HepG2 (cell line): Measurements from ENCODE around the gene NAB2. TPM values are rescaled to one million over a fixed set of nuclear protein-coding genes. Genes with fewer than 3 reads are reported as not detected.

Source experiments
- CREB1 ChIP-seq, 2 experiments: fragments of 450-650 bp in 1 of 2; IDR thresholded peaks; 2 replicates each; pipeline ENCODE4 v1.6.1; 2016 to 2017; ENCODE audit warnings: control low read depth in 1 of 2, mild to moderate bottlenecking in 1 of 2, missing compliant biosample characterization in 1 of 2, missing genetic modification characterization in 1 of 2
- DMAP1 ChIP-seq: IDR thresholded peaks from 2 replicates; pipeline ENCODE4 v1.6.1; 2016
- NFRKB ChIP-seq: fragments of 450-650 bp; IDR thresholded peaks from 2 replicates; pipeline ENCODE4 v1.6.1; 2017
- TBP ChIP-seq: sonication (generic); formaldehyde crosslinking; IDR thresholded peaks from 2 replicates; pipeline ENCODE4 v1.5.0; 2020; ENCODE audit warnings: missing genetic modification reagents
- ZFY ChIP-seq: sonication (generic); formaldehyde crosslinking; IDR thresholded peaks from 2 replicates; pipeline ENCODE4 v1.4.0; 2020; ENCODE audit warnings: missing genetic modification reagents
- ZNF274 ChIP-seq: sonication (generic); formaldehyde crosslinking; IDR thresholded peaks from 2 replicates; pipeline ENCODE4 v1.5.1; 2020; ENCODE audit warnings: mild to moderate bottlenecking, missing genetic modification reagents
- ZNF296 ChIP-seq: sonication (generic); formaldehyde crosslinking; conservative IDR thresholded peaks from 2 replicates; pipeline ENCODE4 v1.5.0; 2020; ENCODE audit warnings: mild to moderate bottlenecking, missing genetic modification reagents
- ZNF333 ChIP-seq: sonication (generic); formaldehyde crosslinking; IDR thresholded peaks from 2 replicates; pipeline ENCODE4 v1.4.0; 2020; ENCODE audit warnings: mild to moderate bottlenecking, missing genetic modification reagents, borderline replicate concordance
- ZNF878 ChIP-seq: sonication (generic); formaldehyde crosslinking; IDR thresholded peaks from 2 replicates; pipeline ENCODE4 v1.8.1; 2023; ENCODE audit warnings: mild to moderate bottlenecking, missing genetic modification reagents, moderate library complexity
- polyA plus RNA-seq, 8 experiments: library from polyadenylated mRNA; depleted of rRNA in 3 of 8; stranded (reverse) in 7 of 8; unstranded in 1 of 8; fragments of >200 nt; fragmentation: Illumina TruSeq in 4 of 8; extraction: Trizol in 4 of 8; gene quantifications; 2 replicates each; pipeline versions ENCODE4 v1.2.1 to v1.2.3, GENCODE V29; 2011 to 2016; ENCODE audit warnings: low read depth in 4 of 8, missing spikeins in 1 of 8, mixed read lengths in 1 of 8; ENCODE audit not compliant: insufficient read depth in 1 of 8
- total RNA-seq, 5 experiments: library from RNA; depleted of rRNA; stranded (reverse); fragments of >200 nt; fragmentation: Illumina TruSeq; extraction: Trizol; gene quantifications; 2 replicates each; pipeline ENCODE4 v1.2.3, GENCODE V29; 2016; ENCODE audit warnings: low read depth in 1 of 5
- TF ChIP-seq, protein P1 (sequence below): sonication (generic); formaldehyde crosslinking; IDR thresholded peaks from 2 replicates; pipeline ENCODE4 v1.8.1; 2023; ENCODE audit warnings: mild to moderate bottlenecking, inconsistent platforms, moderate library complexity, missing genetic modification reagents, borderline replicate concordance
- TF ChIP-seq, protein P2 (sequence below): sonication (generic); formaldehyde crosslinking; IDR thresholded peaks from 2 replicates; pipeline ENCODE4; 2020; ENCODE audit warnings: missing genetic modification reagents, mild to moderate bottlenecking, borderline replicate concordance
- TF ChIP-seq, protein P3 (sequence below): sonication (generic); formaldehyde crosslinking; IDR thresholded peaks from 2 replicates; pipeline ENCODE4 v1.4.0; 2020; ENCODE audit warnings: missing genetic modification reagents, borderline replicate concordance
- TF ChIP-seq, protein P4 (sequence below), 2 experiments: sonication (generic) in 1 of 2; formaldehyde crosslinking in 1 of 2; IDR thresholded peaks; 2 replicates each; pipeline versions ENCODE4 v1.6.1 to v1.9.0; 2014 to 2022; ENCODE audit warnings: antibody characterized with exemption in 1 of 2, borderline replicate concordance in 1 of 2, inconsistent platforms in 1 of 2, low read depth in 1 of 2, missing genetic modification reagents in 1 of 2

NAB2 gene
- total and polyA plus RNA-seq, 2 of the 13 experiments (the other 11 are each of a cell fraction or from before 2014, with no cell fraction given) = 11.7 to 12.9 TPM

DNA sequence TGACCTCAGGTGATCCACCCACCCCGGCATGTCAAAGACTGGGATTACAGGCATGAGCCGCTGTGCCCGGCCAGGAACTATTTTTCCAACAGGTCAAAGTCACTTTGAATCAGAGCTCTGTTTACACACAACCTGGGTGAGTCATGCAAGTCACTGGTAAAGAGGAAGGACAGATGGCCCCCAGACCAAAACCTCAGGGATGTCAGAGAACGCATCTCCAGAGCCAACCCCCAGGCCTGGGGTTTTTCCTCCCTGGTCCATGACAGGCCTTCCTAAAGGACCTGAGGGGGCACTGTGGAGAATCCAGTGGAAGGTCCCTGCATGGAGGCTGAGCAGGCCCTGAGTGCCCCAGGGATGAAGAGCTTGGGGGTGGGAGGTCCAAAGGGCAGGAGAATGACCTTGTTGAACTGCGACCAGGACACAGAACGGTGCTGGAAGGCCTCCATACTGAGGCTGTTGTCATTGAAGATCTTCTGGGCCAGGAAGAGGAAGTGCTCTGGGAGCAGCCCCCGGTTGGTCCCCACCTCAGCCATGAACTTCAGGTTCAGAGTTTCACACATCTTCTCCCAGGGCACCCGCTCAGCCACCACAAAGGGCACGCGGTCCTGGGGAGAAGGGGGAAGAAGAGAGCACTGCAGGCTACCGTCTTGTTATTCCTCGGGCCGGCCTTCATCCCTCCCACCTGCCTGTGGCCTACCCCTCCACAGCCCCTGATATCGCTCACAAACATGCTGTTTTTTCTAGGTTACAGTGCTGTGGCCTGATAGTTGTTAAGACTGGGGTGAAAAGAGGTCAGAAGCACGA, 13.2 kb downstream of the NAB2 start (continued):
- TF ChIP-seq, protein P1, sequence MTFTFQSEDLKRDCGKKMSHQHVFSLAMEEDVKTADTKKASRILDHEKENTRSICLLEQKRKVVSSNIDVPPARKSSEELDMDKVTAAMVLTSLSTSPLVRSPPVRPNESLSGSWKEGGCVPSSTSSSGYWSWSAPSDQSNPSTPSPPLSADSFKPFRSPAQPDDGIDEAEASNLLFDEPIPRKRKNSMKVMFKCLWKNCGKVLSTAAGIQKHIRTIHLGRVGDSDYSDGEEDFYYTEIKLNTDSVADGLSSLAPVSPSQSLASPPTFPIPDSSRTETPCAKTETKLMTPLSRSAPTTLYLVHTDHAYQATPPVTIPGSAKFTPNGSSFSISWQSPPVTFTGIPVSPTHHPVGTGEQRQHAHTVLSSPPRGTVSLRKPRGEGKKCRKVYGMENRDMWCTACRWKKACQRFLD (CRISPR knock-in tag) = peak; percentile 31; the same call in 1 of the 2 replicates
- TF ChIP-seq ZNF878 (CRISPR knock-in tag) (peak; percentile 88), CREB1 (IDR thresholded peaks at IDR 0.05) (no peak; the same call in 1 of the 2 replicates), CREB1 (CRISPR knock-in tag; IDR thresholded peaks at IDR 0.05) (peak; percentile 71), ZNF274 (no peak; the same call in 1 of the 2 replicates), TBP (CRISPR knock-in tag) (no peak), DMAP1 (CRISPR knock-in tag) (peak; percentile 49; the same call in 1 of the 2 replicates), ZNF333 (CRISPR knock-in tag) (no peak), NFRKB (no peak), ZFY (CRISPR knock-in tag) (peak; percentile 81), ZNF296 (CRISPR knock-in tag) (no peak)
- TF ChIP-seq, protein P2, sequence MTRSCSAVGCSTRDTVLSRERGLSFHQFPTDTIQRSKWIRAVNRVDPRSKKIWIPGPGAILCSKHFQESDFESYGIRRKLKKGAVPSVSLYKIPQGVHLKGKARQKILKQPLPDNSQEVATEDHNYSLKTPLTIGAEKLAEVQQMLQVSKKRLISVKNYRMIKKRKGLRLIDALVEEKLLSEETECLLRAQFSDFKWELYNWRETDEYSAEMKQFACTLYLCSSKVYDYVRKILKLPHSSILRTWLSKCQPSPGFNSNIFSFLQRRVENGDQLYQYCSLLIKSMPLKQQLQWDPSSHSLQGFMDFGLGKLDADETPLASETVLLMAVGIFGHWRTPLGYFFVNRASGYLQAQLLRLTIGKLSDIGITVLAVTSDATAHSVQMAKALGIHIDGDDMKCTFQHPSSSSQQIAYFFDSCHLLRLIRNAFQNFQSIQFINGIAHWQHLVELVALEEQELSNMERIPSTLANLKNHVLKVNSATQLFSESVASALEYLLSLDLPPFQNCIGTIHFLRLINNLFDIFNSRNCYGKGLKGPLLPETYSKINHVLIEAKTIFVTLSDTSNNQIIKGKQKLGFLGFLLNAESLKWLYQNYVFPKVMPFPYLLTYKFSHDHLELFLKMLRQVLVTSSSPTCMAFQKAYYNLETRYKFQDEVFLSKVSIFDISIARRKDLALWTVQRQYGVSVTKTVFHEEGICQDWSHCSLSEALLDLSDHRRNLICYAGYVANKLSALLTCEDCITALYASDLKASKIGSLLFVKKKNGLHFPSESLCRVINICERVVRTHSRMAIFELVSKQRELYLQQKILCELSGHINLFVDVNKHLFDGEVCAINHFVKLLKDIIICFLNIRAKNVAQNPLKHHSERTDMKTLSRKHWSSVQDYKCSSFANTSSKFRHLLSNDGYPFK (CRISPR knock-in tag) = peak; percentile 58; the same call in 1 of the 2 replicates
- TF ChIP-seq, protein P3, sequence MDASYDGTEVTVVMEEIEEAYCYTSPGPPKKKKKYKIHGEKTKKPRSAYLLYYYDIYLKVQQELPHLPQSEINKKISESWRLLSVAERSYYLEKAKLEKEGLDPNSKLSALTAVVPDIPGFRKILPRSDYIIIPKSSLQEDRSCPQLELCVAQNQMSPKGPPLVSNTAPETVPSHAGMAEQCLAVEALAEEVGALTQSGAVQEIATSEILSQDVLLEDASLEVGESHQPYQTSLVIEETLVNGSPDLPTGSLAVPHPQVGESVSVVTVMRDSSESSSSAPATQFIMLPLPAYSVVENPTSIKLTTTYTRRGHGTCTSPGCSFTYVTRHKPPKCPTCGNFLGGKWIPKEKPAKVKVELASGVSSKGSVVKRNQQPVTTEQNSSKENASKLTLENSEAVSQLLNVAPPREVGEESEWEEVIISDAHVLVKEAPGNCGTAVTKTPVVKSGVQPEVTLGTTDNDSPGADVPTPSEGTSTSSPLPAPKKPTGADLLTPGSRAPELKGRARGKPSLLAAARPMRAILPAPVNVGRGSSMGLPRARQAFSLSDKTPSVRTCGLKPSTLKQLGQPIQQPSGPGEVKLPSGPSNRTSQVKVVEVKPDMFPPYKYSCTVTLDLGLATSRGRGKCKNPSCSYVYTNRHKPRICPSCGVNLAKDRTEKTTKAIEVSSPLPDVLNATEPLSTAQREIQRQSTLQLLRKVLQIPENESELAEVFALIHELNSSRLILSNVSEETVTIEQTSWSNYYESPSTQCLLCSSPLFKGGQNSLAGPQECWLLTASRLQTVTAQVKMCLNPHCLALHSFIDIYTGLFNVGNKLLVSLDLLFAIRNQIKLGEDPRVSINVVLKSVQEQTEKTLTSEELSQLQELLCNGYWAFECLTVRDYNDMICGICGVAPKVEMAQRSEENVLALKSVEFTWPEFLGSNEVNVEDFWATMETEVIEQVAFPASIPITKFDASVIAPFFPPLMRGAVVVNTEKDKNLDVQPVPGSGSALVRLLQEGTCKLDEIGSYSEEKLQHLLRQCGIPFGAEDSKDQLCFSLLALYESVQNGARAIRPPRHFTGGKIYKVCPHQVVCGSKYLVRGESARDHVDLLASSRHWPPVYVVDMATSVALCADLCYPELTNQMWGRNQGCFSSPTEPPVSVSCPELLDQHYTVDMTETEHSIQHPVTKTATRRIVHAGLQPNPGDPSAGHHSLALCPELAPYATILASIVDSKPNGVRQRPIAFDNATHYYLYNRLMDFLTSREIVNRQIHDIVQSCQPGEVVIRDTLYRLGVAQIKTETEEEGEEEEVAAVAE (CRISPR knock-in tag) = no peak
- TF ChIP-seq, protein P4, sequence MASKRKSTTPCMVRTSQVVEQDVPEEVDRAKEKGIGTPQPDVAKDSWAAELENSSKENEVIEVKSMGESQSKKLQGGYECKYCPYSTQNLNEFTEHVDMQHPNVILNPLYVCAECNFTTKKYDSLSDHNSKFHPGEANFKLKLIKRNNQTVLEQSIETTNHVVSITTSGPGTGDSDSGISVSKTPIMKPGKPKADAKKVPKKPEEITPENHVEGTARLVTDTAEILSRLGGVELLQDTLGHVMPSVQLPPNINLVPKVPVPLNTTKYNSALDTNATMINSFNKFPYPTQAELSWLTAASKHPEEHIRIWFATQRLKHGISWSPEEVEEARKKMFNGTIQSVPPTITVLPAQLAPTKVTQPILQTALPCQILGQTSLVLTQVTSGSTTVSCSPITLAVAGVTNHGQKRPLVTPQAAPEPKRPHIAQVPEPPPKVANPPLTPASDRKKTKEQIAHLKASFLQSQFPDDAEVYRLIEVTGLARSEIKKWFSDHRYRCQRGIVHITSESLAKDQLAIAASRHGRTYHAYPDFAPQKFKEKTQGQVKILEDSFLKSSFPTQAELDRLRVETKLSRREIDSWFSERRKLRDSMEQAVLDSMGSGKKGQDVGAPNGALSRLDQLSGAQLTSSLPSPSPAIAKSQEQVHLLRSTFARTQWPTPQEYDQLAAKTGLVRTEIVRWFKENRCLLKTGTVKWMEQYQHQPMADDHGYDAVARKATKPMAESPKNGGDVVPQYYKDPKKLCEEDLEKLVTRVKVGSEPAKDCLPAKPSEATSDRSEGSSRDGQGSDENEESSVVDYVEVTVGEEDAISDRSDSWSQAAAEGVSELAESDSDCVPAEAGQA (IDR thresholded peaks at IDR 0.05; ENCODE audit: low read depth) = peak; percentile 30; the same call in 1 of the 2 replicates
- TF ChIP-seq, protein P4 (CRISPR knock-in tag; IDR thresholded peaks at IDR 0.05; ENCODE audit: borderline replicate concordance) = no peak
